Neural progenitor cell (in vitro differentiated cells): Measurements from ENCODE around the gene FSTL5.
"Not testable (repeated sequence)": the region's sequence is repeated elsewhere in the genome, so short reads cannot be mapped to it uniquely, and the experiment has no call there.

Experiments
- CTCF ChIP-seq: fragments of 200-600 bp; sonication (generic); IDR thresholded peaks from 2 replicates; pipeline ENCODE4 v1.5.1; 2017; ENCODE audit warnings: antibody characterized with exemption, mild to moderate bottlenecking
- EZH2phosphoT487 ChIP-seq: fragments of 200-600 bp; sonication (generic); IDR thresholded peaks from 2 replicates; pipeline ENCODE4 v1.6.1; 2017; ENCODE audit warnings: antibody characterized with exemption

- not testable (repeated sequence) for TF ChIP-seq CTCF, EZH2phosphoT487
Measured at GRCh38 chr4:162203478-162203877, 39.7 kb upstream of the FSTL5 start.
